Cardiac fibroblast (primary cell): Measurements from ENCODE around the gene NLGN1.

ENCODE experiments used
- DNase-seq, 2 donors: peaks; one replicate each; pipeline versions ENCODE4 v3.0.0 to v3.0.0-alpha.2; 2010; ENCODE audit warnings: low read depth in 2 of 2
- H3K4me3 ChIP-seq, 2 donors: replicated peaks in 1 of 2; 1 replicate in 1 of 2; 2 replicates in 1 of 2; pipeline ENCODE4 v1.5.1; 2011; ENCODE audit warnings: low read depth in 2 of 2, low read length in 2 of 2, mild to moderate bottlenecking in 2 of 2, moderate library complexity in 1 of 2
- CTCF ChIP-seq: IDR thresholded peaks from one replicate; pipeline ENCODE4 v1.5.1; 2011; ENCODE audit warnings: low read depth, mild to moderate bottlenecking, low read length, inconsistent platforms

Gene NLGN1

GRCh38 chr3:173690542-173691180 lies 293.1 kb downstream of the NLGN1 start:
- peak in 1 of 2 donors; percentile 1 for DNase-seq
- no peak for TF ChIP-seq CTCF
- H3K4me3 ChIP-seq, result no peak overlapping the region

GRCh38 chr3:173699353-173699752 lies 301.8 kb downstream of the NLGN1 start:
- no peak for TF ChIP-seq CTCF
- no peak overlapping the region for H3K4me3 ChIP-seq
- no peak for DNase-seq

- no peak for TF ChIP-seq CTCF
- no peak overlapping the region for H3K4me3 ChIP-seq
- DNase-seq, result no peak
Observed at GRCh38 chr3:173700336-173700735, 302.8 kb downstream of the NLGN1 start.

GRCh38 chr3:173702561-173702960 lies 305.0 kb downstream of the NLGN1 start:
- H3K4me3 ChIP-seq, result no peak overlapping the region
- no peak for TF ChIP-seq CTCF
- DNase-seq, result no peak

- DNase-seq, result no peak
- no peak for TF ChIP-seq CTCF
- H3K4me3 ChIP-seq, result no peak overlapping the region
Observed at GRCh38 chr3:173703771-173704170, 306.2 kb downstream of the NLGN1 start.

- no peak overlapping the region for H3K4me3 ChIP-seq
- TF ChIP-seq CTCF, result no peak
- DNase-seq, result no peak
Observed at GRCh38 chr3:173706630-173707029, 309.1 kb downstream of the NLGN1 start.

GRCh38 chr3:173708191-173708590 lies 310.6 kb downstream of the NLGN1 start:
- no peak for DNase-seq
- no peak for TF ChIP-seq CTCF
- H3K4me3 ChIP-seq, result no peak overlapping the region
